ENCODE measurements around the gene AOPEP.

- TF ChIP-seq, protein P1, sequence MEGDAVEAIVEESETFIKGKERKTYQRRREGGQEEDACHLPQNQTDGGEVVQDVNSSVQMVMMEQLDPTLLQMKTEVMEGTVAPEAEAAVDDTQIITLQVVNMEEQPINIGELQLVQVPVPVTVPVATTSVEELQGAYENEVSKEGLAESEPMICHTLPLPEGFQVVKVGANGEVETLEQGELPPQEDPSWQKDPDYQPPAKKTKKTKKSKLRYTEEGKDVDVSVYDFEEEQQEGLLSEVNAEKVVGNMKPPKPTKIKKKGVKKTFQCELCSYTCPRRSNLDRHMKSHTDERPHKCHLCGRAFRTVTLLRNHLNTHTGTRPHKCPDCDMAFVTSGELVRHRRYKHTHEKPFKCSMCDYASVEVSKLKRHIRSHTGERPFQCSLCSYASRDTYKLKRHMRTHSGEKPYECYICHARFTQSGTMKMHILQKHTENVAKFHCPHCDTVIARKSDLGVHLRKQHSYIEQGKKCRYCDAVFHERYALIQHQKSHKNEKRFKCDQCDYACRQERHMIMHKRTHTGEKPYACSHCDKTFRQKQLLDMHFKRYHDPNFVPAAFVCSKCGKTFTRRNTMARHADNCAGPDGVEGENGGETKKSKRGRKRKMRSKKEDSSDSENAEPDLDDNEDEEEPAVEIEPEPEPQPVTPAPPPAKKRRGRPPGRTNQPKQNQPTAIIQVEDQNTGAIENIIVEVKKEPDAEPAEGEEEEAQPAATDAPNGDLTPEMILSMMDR (conservative IDR thresholded peaks at IDR 0.05) = no peak
- TF ChIP-seq ZFX (IDR thresholded peaks at IDR 0.05) = no peak
Observed at GRCh38 chr9:95058795-95059386, 332.4 kb downstream of the AOPEP start.
